Panc1 (cell line): ENCODE data around the gene DAB1. TPM values are rescaled to one million over a fixed set of nuclear protein-coding genes. Genes with fewer than 3 reads are reported as not detected.

Experiments used
- ATAC-seq: fragments of 200-7000 bp; cut with Tn5 transposase; 2 replicates; pipeline ENCODE4 v1.9.1; 2020; ENCODE audit warnings: mild to moderate bottlenecking, moderate library complexity
- BruUV-seq: library from RNA; stranded (reverse); fragments of 400-500 nt; replicated peaks from 2 replicates; lab custom pipeline; 2021; lab: Mats Ljungman, UMichigan
- CTCF ChIA-PET: fragments of 300-600 bp; sonication (Branson Sonifier 250); formaldehyde crosslinking; loops from one replicate; lab custom pipeline; 2022; ENCODE audit warnings: antibody characterized with exemption; lab: Charles Lee
- POLR2A ChIA-PET: fragments of 300-600 bp; sonication (Branson Sonifier 250); formaldehyde crosslinking; loops from one replicate; lab custom pipeline; 2022; ENCODE audit warnings: antibody characterized with exemption; lab: Charles Lee
- DNase-seq: peaks from one replicate; pipeline ENCODE4 v3.0.0-alpha.2; 2010; ENCODE audit warnings: low read depth, low spot score
- H3K27ac ChIP-seq: 2 replicates; pipeline ENCODE4 v1.5.1; 2011; ENCODE audit warnings: mild to moderate bottlenecking, low read length, inconsistent platforms
- H3K27me3 ChIP-seq: fragments of 200-500 bp; sonication (Bioruptor generic); 2 replicates; pipeline ENCODE4 v1.6.0; 2014; ENCODE audit warnings: low read length, inconsistent platforms; ENCODE audit not compliant: control insufficient read depth, insufficient read depth
- H3K36me3 ChIP-seq: fragments of 200-500 bp; sonication (Bioruptor generic); 2 replicates; pipeline ENCODE4 v1.5.1; 2014; ENCODE audit warnings: inconsistent platforms, mild to moderate bottlenecking, low read length, moderate library complexity; ENCODE audit not compliant: control insufficient read depth, insufficient read depth
- H3K4me1 ChIP-seq: 2 replicates; pipeline ENCODE4 v1.5.1; 2011; ENCODE audit warnings: inconsistent platforms, mild to moderate bottlenecking, low read length, moderate library complexity; ENCODE audit not compliant: control insufficient read depth, insufficient read depth
- H3K4me3 ChIP-seq, 2 experiments: 2 replicates each; pipeline ENCODE4 v1.5.1; 2011 to 2012; ENCODE audit warnings: low read depth in 2 of 2, low read length in 2 of 2, mild to moderate bottlenecking in 2 of 2, inconsistent platforms in 1 of 2, moderate library complexity in 1 of 2
- H3K9me3 ChIP-seq: fragments of 200-500 bp; sonication (Bioruptor generic); 2 replicates; pipeline ENCODE4 v1.5.1; 2014; ENCODE audit warnings: low read depth, mild to moderate bottlenecking, inconsistent platforms, low read length, moderate library complexity; ENCODE audit not compliant: control insufficient read depth, insufficient read depth
- CTCF ChIP-seq: fragments of 450-650 bp; IDR thresholded peaks from 2 replicates; pipeline ENCODE4 v1.5.1; 2017; ENCODE audit warnings: mild to moderate bottlenecking
- POLR2AphosphoS5 ChIP-seq: IDR thresholded peaks from 2 replicates; pipeline ENCODE4 v1.6.1; 2012; ENCODE audit warnings: mild to moderate bottlenecking, low read depth, low read length, moderate library complexity
- REST ChIP-seq, 2 experiments: IDR thresholded peaks; 2 replicates each; pipeline ENCODE4 v1.6.1; 2011 to 2012; ENCODE audit warnings: low read depth in 2 of 2, control low read depth in 1 of 2, low read length in 1 of 2, mild to moderate bottlenecking in 1 of 2, moderate library complexity in 1 of 2; ENCODE audit not compliant: insufficient read depth in 1 of 2
- SIN3A ChIP-seq: IDR thresholded peaks from 2 replicates; pipeline ENCODE4 v1.6.1; 2012; ENCODE audit warnings: low read depth, mild to moderate bottlenecking, low read length, moderate library complexity, borderline replicate concordance; ENCODE audit not compliant: insufficient read depth
- TCF7L2 ChIP-seq: IDR thresholded peaks from 2 replicates; pipeline ENCODE4 v1.6.1; 2011; ENCODE audit warnings: mild to moderate bottlenecking, low read depth, low read length, inconsistent platforms
- in situ Hi-C: cut with HindIII; loops from 2 replicates; pipeline ENCODE4 v1.10.0; 2016; ENCODE audit warnings: low sequenced_read_pairs, low pct_unique_long_range_greater_than_20kb
- intact Hi-C: fragments of 100-400 bp; cut with micrococcal nuclease; formaldehyde crosslinking; loops from one replicate; pipeline ENCODE4 v1.10.0; 2022; ENCODE audit not compliant: unreplicated experiment
- total RNA-seq: library from RNA; stranded (reverse); gene quantifications from one replicate; pipeline ENCODE4 v1.2.1, GENCODE V29; 2021; ENCODE audit not compliant: unreplicated experiment

The DAB1 gene
- total RNA-seq, 1 experiment from 2014 or later: 0.05 TPM

DNA sequence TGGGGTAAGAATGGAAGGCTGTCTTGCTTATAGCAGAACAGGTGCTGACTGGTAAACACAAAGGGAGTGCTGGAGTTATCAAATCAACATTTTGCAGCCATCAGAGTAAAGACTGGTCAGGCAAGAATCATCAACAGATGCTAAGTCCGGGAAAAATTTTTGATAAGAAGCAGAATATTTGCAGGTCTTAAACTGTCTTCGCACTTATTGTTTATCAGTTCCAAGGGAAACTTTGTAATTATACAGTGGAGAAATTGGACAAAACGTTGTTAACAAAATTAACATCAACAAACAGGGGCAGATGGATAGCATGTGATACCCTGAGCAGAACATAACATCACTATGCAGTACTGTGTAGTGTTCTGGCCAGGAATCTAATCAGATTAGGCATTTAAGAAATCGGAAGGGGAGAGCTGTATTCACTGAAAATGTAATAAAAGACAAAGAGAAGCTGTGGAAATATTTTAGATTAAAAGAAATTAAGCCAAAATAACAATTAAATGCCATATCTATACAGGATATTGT lies 127.1 kb downstream of the DAB1 start:
- intact Hi-C loops (no loop called here), in situ Hi-C loops (no loop called here)
- POLR2A ChIA-PET: no interaction called here
- Histone ChIP-seq H3K27me3 (no peaks in the 10 kb centered on the region), H3K9me3 (no peaks in the 10 kb centered on the region), H3K36me3 (no peaks in the 10 kb centered on the region), H3K27ac (no peak overlapping the region), H3K4me1 (no peaks in the 10 kb centered on the region), H3K4me3 (no peak overlapping the region)
- CTCF ChIA-PET: no interaction called here
- DNase-seq: no peak
- no TSS peak for BruUV-seq
- TF ChIP-seq REST (IDR thresholded peaks at IDR 0.05; ENCODE audit: insufficient read depth in 1 of 2, low read depth in 2 of 2, low read length in 1 of 2) (no peak), TCF7L2 (no peak), SIN3A (no peak), CTCF (no peak), POLR2AphosphoS5 (no peak)
- no peak for ATAC-seq

DNA sequence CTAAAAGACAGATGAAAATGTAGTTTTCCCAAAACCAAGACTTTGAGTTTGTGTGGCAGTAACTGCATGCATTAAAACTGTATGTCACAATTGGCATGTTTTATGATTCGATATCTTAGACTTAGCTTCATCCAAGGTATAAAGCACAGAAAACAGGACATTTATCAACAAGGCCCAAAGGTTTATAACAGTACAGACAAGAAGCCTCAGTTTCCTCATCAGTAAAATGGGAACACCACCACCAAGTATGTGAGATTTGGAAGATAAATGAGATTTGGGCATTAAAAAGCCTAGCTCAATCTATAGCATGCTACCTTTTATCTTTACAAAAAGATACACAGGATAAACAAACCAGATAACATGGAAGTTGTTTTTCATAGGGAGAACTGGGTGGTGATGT lies 128.5 kb downstream of the DAB1 start:
- CTCF ChIA-PET: no interaction called here
- Histone ChIP-seq H3K27ac (no peak overlapping the region), H3K4me1 (no peaks in the 10 kb centered on the region), H3K36me3 (no peaks in the 10 kb centered on the region), H3K9me3 (no peaks in the 10 kb centered on the region), H3K4me3 (no peak overlapping the region), H3K27me3 (no peaks in the 10 kb centered on the region)
- no peak for ATAC-seq
- POLR2A ChIA-PET: no interaction called here
- BruUV-seq: no TSS peak
- no peak for TF ChIP-seq SIN3A
- no peak for TF ChIP-seq REST (IDR thresholded peaks at IDR 0.05; ENCODE audit: insufficient read depth in 1 of 2, low read depth in 2 of 2, low read length in 1 of 2)
- TF ChIP-seq CTCF: no peak
- TF ChIP-seq POLR2AphosphoS5: no peak
- TF ChIP-seq TCF7L2: no peak
- no peak for DNase-seq
- intact Hi-C loops (no loop called here), in situ Hi-C loops (no loop called here)
